H1 (cell line): ENCODE results near the gene SSU72. TPM values are rescaled to one million over a fixed set of nuclear protein-coding genes. Genes with fewer than 3 reads are reported as not detected.

Experiments used
- CTCF ChIA-PET: fragments of 300-600 bp; sonication (Branson Sonifier 250); formaldehyde crosslinking; loops from one replicate; lab custom pipeline; 2021; ENCODE audit not compliant: partially characterized antibody; lab: Charles Lee
- POLR2A ChIA-PET: fragments of 300-600 bp; sonication (Branson Sonifier 250); formaldehyde crosslinking; loops from one replicate; lab custom pipeline; 2021; ENCODE audit warnings: inconsistent platforms; ENCODE audit not compliant: partially characterized antibody; lab: Charles Lee
- DNase-seq, 2 experiments: peaks; one replicate each; pipeline versions ENCODE4 v3.0.0 to v3.0.0-alpha.2; 2010 to 2022; ENCODE audit warnings: low spot score in 2 of 2, low read depth in 1 of 2, mixed read lengths in 1 of 2
- FAIRE-seq: peaks from 2 replicates; lab custom pipeline; 2011; peaks lifted over from hg19 to GRCh38; lab: Jason Lieb, UNC
- H2AFZ ChIP-seq: 2 replicates; pipeline ENCODE4 v1.8.1; 2012; ENCODE audit warnings: low read length, inconsistent platforms
- H2AK5ac ChIP-seq: 2 replicates; pipeline ENCODE4 v1.6.1; 2013; ENCODE audit warnings: low read depth, low read length
- H2BK120ac ChIP-seq: replicated peaks from 2 replicates; pipeline ENCODE3; 2013; ENCODE audit warnings: low read depth, low read length, inconsistent platforms
- H2BK12ac ChIP-seq: 2 replicates; pipeline ENCODE4 v1.6.1; 2013; ENCODE audit warnings: low read depth, low read length
- H2BK15ac ChIP-seq: 2 replicates; pipeline ENCODE4 v1.6.1; 2013; ENCODE audit warnings: low read length
- H2BK20ac ChIP-seq: 2 replicates; pipeline ENCODE4 v1.6.1; 2013; ENCODE audit warnings: low read length
- H2BK5ac ChIP-seq: 2 replicates; pipeline ENCODE4 v1.6.1; 2013; ENCODE audit warnings: low read depth, low read length
- H3K14ac ChIP-seq: 2 replicates; pipeline ENCODE4 v1.6.1; 2013; ENCODE audit warnings: inconsistent platforms; ENCODE audit not compliant: insufficient read length
- H3K18ac ChIP-seq: 2 replicates; pipeline ENCODE4 v1.6.1; 2013; ENCODE audit warnings: low read length; ENCODE audit errors: extremely low read depth
- H3K23ac ChIP-seq: 2 replicates; pipeline ENCODE4 v1.6.1; 2013; ENCODE audit warnings: inconsistent platforms; ENCODE audit not compliant: insufficient read length
- H3K23me2 ChIP-seq: 2 replicates; pipeline ENCODE4 v1.6.1; 2013; ENCODE audit warnings: low read depth, low read length
- H3K27ac ChIP-seq: 2 replicates; pipeline ENCODE4 v1.6.1; 2011; ENCODE audit warnings: low read depth, low read length, inconsistent platforms
- H3K27me3 ChIP-seq, 4 experiments: replicated peaks in 1 of 4; 1 replicate in 1 of 4; 2 replicates in 3 of 4; pipeline versions ENCODE4 v1.6.1 to v1.8.1; 2011 to 2013; ENCODE audit warnings: low read length in 3 of 4, mild to moderate bottlenecking in 3 of 4, inconsistent platforms in 2 of 4, mixed read lengths in 2 of 4, moderate library complexity in 1 of 4; ENCODE audit not compliant: control insufficient read depth in 3 of 4, insufficient read depth in 3 of 4; ENCODE audit errors: extremely low read depth in 1 of 4
- H3K36me3 ChIP-seq, 4 experiments: 2 replicates each; pipeline versions ENCODE4 v1.6.1 to v1.8.1; 2011 to 2013; ENCODE audit warnings: mild to moderate bottlenecking in 4 of 4, low read length in 3 of 4, moderate library complexity in 2 of 4, control low read depth in 1 of 4, inconsistent platforms in 1 of 4; ENCODE audit not compliant: insufficient read depth in 4 of 4, control insufficient read depth in 2 of 4
- H3K4ac ChIP-seq: replicated peaks from 2 replicates; pipeline ENCODE3; 2013; ENCODE audit warnings: low read length, low read depth, mixed read lengths, inconsistent platforms; ENCODE audit not compliant: insufficient read length
- H3K4me1 ChIP-seq, 4 experiments: replicated peaks in 1 of 4; 1 replicate in 1 of 4; 2 replicates in 3 of 4; pipeline versions ENCODE4 v1.6.1 to v1.8.1; 2011 to 2013; ENCODE audit warnings: low read length in 3 of 4, inconsistent platforms in 2 of 4, mixed read lengths in 1 of 4; ENCODE audit not compliant: insufficient read depth in 4 of 4, control insufficient read depth in 3 of 4
- H3K4me2 ChIP-seq, 2 experiments: 2 replicates each; pipeline versions ENCODE4 v1.6.1 to v1.8.1; 2011 to 2013; ENCODE audit warnings: low read depth in 2 of 2, low read length in 2 of 2, control low read depth in 1 of 2, inconsistent platforms in 1 of 2, mild to moderate bottlenecking in 1 of 2; ENCODE audit not compliant: insufficient read depth in 1 of 2
- H3K4me3 ChIP-seq, 4 experiments: fragments of 200-600, 300-600 bp in 1 of 4; sonication (generic), shearing (Covaris generic), sonication (Bioruptor Twin) in 1 of 4; 2 replicates each; pipeline versions ENCODE4 v1.5.1 to v1.8.1; 2011 to 2016; ENCODE audit warnings: low read length in 4 of 4, low read depth in 3 of 4, control low read depth in 2 of 4, inconsistent platforms in 2 of 4, mild to moderate bottlenecking in 2 of 4, mixed read lengths in 1 of 4, moderate library complexity in 1 of 4; ENCODE audit not compliant: insufficient read depth in 2 of 4; ENCODE audit errors: extremely low read depth in 1 of 4
- H3K56ac ChIP-seq: replicated peaks from 2 replicates; pipeline ENCODE3; 2013; ENCODE audit warnings: low read depth, mild to moderate bottlenecking, mixed read lengths, low read length, inconsistent platforms; ENCODE audit not compliant: insufficient read length
- H3K79me1 ChIP-seq: 2 replicates; pipeline ENCODE4 v1.6.1; 2013; ENCODE audit warnings: low read depth, low read length, control low read depth
- H3K79me2 ChIP-seq, 2 experiments: 2 replicates each; pipeline versions ENCODE4 v1.6.1 to v1.8.1; 2012 to 2013; ENCODE audit warnings: low read length in 2 of 2, mild to moderate bottlenecking in 2 of 2, inconsistent platforms in 1 of 2; ENCODE audit not compliant: insufficient read depth in 2 of 2, control insufficient read depth in 1 of 2
- H3K9ac ChIP-seq, 4 experiments: replicated peaks in 1 of 4; 1 replicate in 1 of 4; 2 replicates in 3 of 4; pipeline versions ENCODE4 v1.6.1 to v1.8.1; 2011 to 2013; ENCODE audit warnings: low read depth in 3 of 4, low read length in 3 of 4, control low read depth in 2 of 4, mild to moderate bottlenecking in 2 of 4, moderate library complexity in 2 of 4, inconsistent platforms in 1 of 4; ENCODE audit errors: extremely low read depth in 1 of 4
- H3K9me3 ChIP-seq, 2 experiments: 2 replicates each; pipeline versions ENCODE4 v1.6.1 to v1.8.1; 2012 to 2013; ENCODE audit warnings: mild to moderate bottlenecking in 2 of 2, moderate library complexity in 2 of 2, control low read depth in 1 of 2, inconsistent platforms in 1 of 2, low read depth in 1 of 2, low read length in 1 of 2, mixed read lengths in 1 of 2; ENCODE audit not compliant: insufficient read depth in 2 of 2
- H4K20me1 ChIP-seq, 2 experiments: replicated peaks in 1 of 2; 2 replicates each; pipeline versions ENCODE3 to v1.8.1; 2011 to 2013; ENCODE audit warnings: inconsistent platforms in 2 of 2, low read length in 2 of 2, mild to moderate bottlenecking in 1 of 2; ENCODE audit not compliant: insufficient read depth in 2 of 2, control insufficient read depth in 1 of 2
- H4K5ac ChIP-seq: 2 replicates; pipeline ENCODE4 v1.6.1; 2013; ENCODE audit warnings: low read length, low read depth, mixed read lengths, inconsistent platforms; ENCODE audit not compliant: insufficient read length
- H4K8ac ChIP-seq: 2 replicates; pipeline ENCODE4 v1.8.0; 2013; ENCODE audit warnings: mild to moderate bottlenecking, moderate library complexity, low read length, inconsistent platforms; ENCODE audit not compliant: insufficient read depth; ENCODE audit errors: extremely low read depth
- H4K91ac ChIP-seq: replicated peaks from 2 replicates; pipeline ENCODE3; 2013; ENCODE audit warnings: low read length, mixed read lengths, inconsistent platforms; ENCODE audit not compliant: insufficient read length
- CBX5 ChIP-seq: fragments of 300-800, 300-1000 bp; sonication (generic); IDR thresholded peaks from 2 replicates; pipeline ENCODE4 v1.7.1; 2016; ENCODE audit warnings: antibody characterized with exemption, low read length, low read depth
- EGR1 ChIP-seq: IDR thresholded peaks from 2 replicates; pipeline ENCODE4 v1.6.1; 2011; ENCODE audit warnings: low read depth, low read length, borderline replicate concordance
- GTF2F1 ChIP-seq: IDR thresholded peaks from 2 replicates; pipeline ENCODE4 v1.6.1; 2012; ENCODE audit warnings: low read depth, low read length, improper control_type of control experiment, borderline replicate concordance
- KDM4A ChIP-seq: IDR thresholded peaks from one replicate; pipeline ENCODE4 v1.7.1; 2012; ENCODE audit warnings: low read depth, mild to moderate bottlenecking, moderate library complexity, low read length, inconsistent platforms; ENCODE audit not compliant: severe bottlenecking
- NANOG ChIP-seq: IDR thresholded peaks from 2 replicates; pipeline ENCODE4 v1.6.1; 2011; ENCODE audit warnings: low read length, low read depth, mild to moderate bottlenecking, inconsistent platforms; ENCODE audit not compliant: insufficient read depth, poor library complexity, severe bottlenecking
- NRF1 ChIP-seq: IDR thresholded peaks from 2 replicates; pipeline ENCODE4 v1.6.1; 2011; ENCODE audit warnings: mild to moderate bottlenecking, low read depth, low read length, improper control_type of control experiment
- POLR2A ChIP-seq, 2 experiments: IDR thresholded peaks; 1 replicate in 1 of 2; 2 replicates in 1 of 2; pipeline ENCODE4 v1.6.1; 2011; ENCODE audit warnings: low read depth in 2 of 2, low read length in 2 of 2, mild to moderate bottlenecking in 2 of 2; ENCODE audit errors: control extremely low read depth in 1 of 2
- SAP30 ChIP-seq: fragments of 300-600 bp; sonication (generic); IDR thresholded peaks from 2 replicates; pipeline ENCODE4 v1.7.1; 2012; ENCODE audit warnings: low read length, moderate library complexity, mild to moderate bottlenecking, inconsistent platforms; ENCODE audit not compliant: insufficient read depth, insufficient replicate concordance
- SIN3A ChIP-seq, 2 experiments: IDR thresholded peaks in 1 of 2; conservative IDR thresholded peaks in 1 of 2; 2 replicates each; pipeline ENCODE4 v1.6.1; 2011 to 2012; ENCODE audit warnings: low read length in 2 of 2, improper control_type of control experiment in 1 of 2, low read depth in 1 of 2, mild to moderate bottlenecking in 1 of 2
- SIX5 ChIP-seq: IDR thresholded peaks from 2 replicates; pipeline ENCODE4 v1.6.1; 2011; ENCODE audit warnings: mild to moderate bottlenecking, low read depth, low read length
- TAF1 ChIP-seq: IDR thresholded peaks from 2 replicates; pipeline ENCODE4 v1.6.1; 2011; ENCODE audit warnings: mild to moderate bottlenecking, low read depth, low read length
- TAF7 ChIP-seq: optimal IDR thresholded peaks from 2 replicates; pipeline ENCODE3; 2011; ENCODE audit warnings: low read depth, mild to moderate bottlenecking, inconsistent platforms, low read length, moderate library complexity, borderline replicate concordance
- WGBS, 2 experiments: shearing (Covaris generic) in 1 of 2; methylation state at CpG; one replicate each; pipeline versions ENCODE4 v1.1.6 to v1.1.7; 2013 to 2015; ENCODE audit warnings: low lambda C conversion rate in 2 of 2, mixed read lengths in 2 of 2, inconsistent platforms in 1 of 2, low coverage in 1 of 2, missing lambda C conversion rate in 1 of 2; ENCODE audit not compliant: insufficient replicate concordance in 2 of 2, insufficient coverage in 1 of 2, insufficient read length in 1 of 2; ENCODE audit errors: extremely low coverage in 1 of 2, missing lambda C conversion rate in 1 of 2; 5-methylcytosine and 5-hydroxymethylcytosine counted together
- polyA plus RNA-seq, 7 experiments: library from polyadenylated mRNA; depleted of rRNA in 3 of 7; stranded (reverse) in 5 of 7; unstranded in 2 of 7; fragments of >200 nt in 5 of 7; fragments of 200-250 nt in 2 of 7; gene quantifications; 1 replicate in 5 of 7; 2 replicates in 1 of 7; 4 replicates in 1 of 7; pipeline versions ENCODE4 v1.2.1 to v1.2.3, GENCODE V29; 2011 to 2013; ENCODE audit warnings: missing spikeins in 2 of 7, mixed read lengths in 2 of 7
- total RNA-seq: library from RNA; stranded (reverse); fragmentation: NEBNext Ultra II Directional; extraction: Animal tissue kit (Norgen Biotek cat#: 25700); gene quantifications from 2 replicates; pipeline ENCODE4 v1.2.1, GENCODE V29; 2021

SSU72 gene
- total and polyA plus RNA-seq, 2 of the 8 experiments (the other 6 are each of a cell fraction or from before 2014, with no cell fraction given) = 110 to 165 TPM

GRCh38 chr1:1562556-1563195 lies 12.0 kb downstream of the SSU72 start:
- ChIA-PET POLR2A (interaction anchor here (0.7 to 23.0 kb wide), 4 partner anchors 1 to 45 kb away, joined by 3 to 367 read pairs (median 185); no protein-coding TSS in a partner anchor), CTCF (interaction anchor here (0.8 to 1.7 kb wide), 3 partner anchors 8 to 58 kb away, joined by 3 to 4 read pairs (median 3); no protein-coding TSS in a partner anchor)
- Histone ChIP-seq H2BK15ac (no peak overlapping the region), H4K5ac (no peak overlapping the region), H2AK5ac (no peak overlapping the region), H3K4me3 (no peak overlapping the region), H3K4me2 (no peak overlapping the region), H2BK120ac (no peak overlapping the region), H4K20me1 (peaks cover 23 to 40% of the 10 kb centered on the region in 2 experiments), H3K36me3 (peaks cover 16 to 47% (median 28%) of the 10 kb centered on the region in 4 experiments), H2AFZ (no peak overlapping the region), H3K79me2 (peaks cover 22 to 52% of the 10 kb centered on the region in 2 experiments), H4K8ac (no peak overlapping the region), H3K56ac (no peak overlapping the region), H3K4me1 (peaks cover 0 to 6% (median 2%) of the 10 kb centered on the region in 4 experiments; a peak in 2 of 7 replicates), H2BK20ac (no peak overlapping the region), H3K27me3 (no peaks in the 10 kb centered on the region), H3K14ac (no peak overlapping the region), H3K4ac (no peak overlapping the region), H3K23me2 (no peaks in the 10 kb centered on the region), H3K27ac (no peak overlapping the region), H3K79me1 (peaks cover 5% of the 10 kb centered on the region), H2BK5ac (no peak overlapping the region), H4K91ac (no peak overlapping the region), H3K23ac (no peak overlapping the region), H2BK12ac (no peak overlapping the region), H3K9ac (no peak overlapping the region), H3K18ac (no peak overlapping the region), H3K9me3 (no peaks in the 10 kb centered on the region)
- FAIRE-seq (no peak), DNase-seq (no peak)
- WGBS, 2 experiments = 96% methylated on average over 21 of the region's 21 CpGs; no CpG with 5 or more reads in 1 of the 2 experiments
- TF ChIP-seq EGR1 (no peak), TAF7 (no peak), TAF1 (no peak), POLR2A (IDR thresholded peaks at IDR 0.05; ENCODE audit: control extremely low read depth in 1 of 2, low read depth in 2 of 2, low read length in 2 of 2) (no peak), CBX5 (no peak), KDM4A (no peak), NANOG (no peak), SAP30 (no peak), SIN3A (conservative IDR thresholded peaks at IDR 0.05 in 1 of 2, IDR thresholded peaks at IDR 0.05 in 1 of 2; ENCODE audit: low read depth in 1 of 2, low read length in 2 of 2) (no peak), NRF1 (no peak), SIX5 (no peak), GTF2F1 (no peak)
